ENCODE data around the gene GALNTL6. TPM values are rescaled to one million over a fixed set of nuclear protein-coding genes. Genes with fewer than 3 reads are reported as not detected.

GALNTL6 gene
- total and polyA plus RNA-seq, 7 experiments from 2014 or later = not detected

DNA sequence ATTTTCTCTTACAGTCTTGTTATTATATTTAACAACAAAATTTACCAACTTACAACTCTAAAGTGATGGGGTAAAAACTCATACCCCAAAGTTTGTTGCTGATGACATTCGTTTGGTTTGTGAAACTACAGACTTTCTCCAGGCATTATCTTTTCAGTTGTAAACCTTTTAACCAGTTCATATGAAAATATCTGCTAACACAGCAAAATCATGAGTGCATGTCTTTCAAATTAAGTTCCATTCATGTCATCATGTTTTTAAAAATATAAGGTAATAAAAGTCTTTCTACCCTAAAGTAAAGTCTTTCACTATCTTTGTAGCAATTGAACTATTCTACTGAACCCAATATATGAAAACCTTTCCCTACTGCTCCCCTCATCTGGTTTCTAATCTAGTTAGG, 3.4 kb upstream of the GALNTL6 start:
- Mint-ChIP-seq H3K4me3 (no peak overlapping the region), H3K27ac (no peak overlapping the region), H3K36me3 (peaks cover 0 to 4% (median 1%) of the 10 kb centered on the region in 5 donors), H3K9me3 (peaks cover 0 to 11% (median 8%) of the 10 kb centered on the region in 11 donors), H3K4me1 (peaks cover 0 to 3% (median 0%) of the 10 kb centered on the region in 7 donors), H3K27me3 (peaks cover 20 to 27% (median 23%) of the 10 kb centered on the region in 5 donors)
- Histone ChIP-seq H3K4me3 (ENCODE audit: low read length) (no peak overlapping the region), H3K4me1 (ENCODE audit: control insufficient read depth in 2 of 2, insufficient read depth in 2 of 2, low read length in 2 of 2) (no peaks in the 10 kb centered on the region), H3K9me3 (ENCODE audit: control insufficient read depth in 2 of 3, low read length in 3 of 3) (no peaks in the 10 kb centered on the region), H3K27me3 (ENCODE audit: control insufficient read depth in 2 of 2, insufficient read depth in 2 of 2, low read length in 2 of 2) (no peaks in the 10 kb centered on the region), H3K27ac (ENCODE audit: low read depth, low read length) (no peak overlapping the region), H3K36me3 (ENCODE audit: control insufficient read depth in 2 of 3, insufficient read depth in 3 of 3, low read length in 3 of 3) (no peaks in the 10 kb centered on the region)
- intact Hi-C loops (cut with micrococcal nuclease) = loop anchor here in 1 of 2 donors (10.0 kb wide), 1 partner anchor 1725 kb away; the partner anchor contains the start of gene HAND2
- DNase-seq = no peak
- ChIA-PET CTCF (no interaction called here), POLR2A (no interaction called here)
- ATAC-seq = no peak

DNA sequence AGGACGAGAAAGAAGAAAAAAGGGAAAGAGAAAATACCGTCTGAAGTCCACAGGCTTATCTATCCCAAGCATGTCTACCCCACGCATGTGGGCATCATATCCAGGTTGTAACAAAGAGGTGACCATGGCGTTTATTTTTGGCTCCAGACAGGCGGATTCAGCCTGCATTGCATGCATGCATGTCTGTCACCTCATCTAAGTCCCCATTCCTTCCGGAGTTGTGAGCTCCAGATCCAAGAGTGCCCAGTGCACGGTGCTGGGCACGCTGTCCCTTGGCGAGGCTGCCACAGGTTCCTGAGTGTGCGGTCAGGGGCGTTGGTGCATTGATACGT, 905 bp upstream of the GALNTL6 start:
- peaks cover 0 to 3% (median 0%) of the 10 kb centered on the region in 7 donors for H3K4me1 Mint-ChIP-seq
- Histone ChIP-seq H3K27me3 (ENCODE audit: control insufficient read depth in 2 of 2, insufficient read depth in 2 of 2, low read length in 2 of 2) (no peaks in the 10 kb centered on the region), H3K9me3 (ENCODE audit: control insufficient read depth in 2 of 3, low read length in 3 of 3) (no peaks in the 10 kb centered on the region), H3K36me3 (ENCODE audit: control insufficient read depth in 2 of 3, insufficient read depth in 3 of 3, low read length in 3 of 3) (no peaks in the 10 kb centered on the region), H3K4me3 (ENCODE audit: low read length) (no peak overlapping the region), H3K4me1 (ENCODE audit: control insufficient read depth in 2 of 2, insufficient read depth in 2 of 2, low read length in 2 of 2) (no peaks in the 10 kb centered on the region), H3K27ac (ENCODE audit: low read depth, low read length) (no peak overlapping the region)
- no peak for DNase-seq
- peaks cover 23 to 36% (median 26%) of the 10 kb centered on the region in 5 donors for H3K27me3 Mint-ChIP-seq
- intact Hi-C loops (cut with micrococcal nuclease) = loop anchor here in 1 of 2 donors (10.0 kb wide), 1 partner anchor 1723 kb away; the partner anchor contains the start of gene HAND2
- peaks cover 0 to 13% (median 6%) of the 10 kb centered on the region in 11 donors for H3K9me3 Mint-ChIP-seq
- no peak overlapping the region for H3K27ac Mint-ChIP-seq
- POLR2A ChIA-PET = no interaction called here
- ATAC-seq = no peak
- CTCF ChIA-PET = no interaction called here
- H3K4me3 Mint-ChIP-seq = peak overlapping the region in 3 of 10 donors; percentile 2 to 61 (median 15)
- H3K36me3 Mint-ChIP-seq = peaks cover 0 to 4% (median 1%) of the 10 kb centered on the region in 5 donors

DNA sequence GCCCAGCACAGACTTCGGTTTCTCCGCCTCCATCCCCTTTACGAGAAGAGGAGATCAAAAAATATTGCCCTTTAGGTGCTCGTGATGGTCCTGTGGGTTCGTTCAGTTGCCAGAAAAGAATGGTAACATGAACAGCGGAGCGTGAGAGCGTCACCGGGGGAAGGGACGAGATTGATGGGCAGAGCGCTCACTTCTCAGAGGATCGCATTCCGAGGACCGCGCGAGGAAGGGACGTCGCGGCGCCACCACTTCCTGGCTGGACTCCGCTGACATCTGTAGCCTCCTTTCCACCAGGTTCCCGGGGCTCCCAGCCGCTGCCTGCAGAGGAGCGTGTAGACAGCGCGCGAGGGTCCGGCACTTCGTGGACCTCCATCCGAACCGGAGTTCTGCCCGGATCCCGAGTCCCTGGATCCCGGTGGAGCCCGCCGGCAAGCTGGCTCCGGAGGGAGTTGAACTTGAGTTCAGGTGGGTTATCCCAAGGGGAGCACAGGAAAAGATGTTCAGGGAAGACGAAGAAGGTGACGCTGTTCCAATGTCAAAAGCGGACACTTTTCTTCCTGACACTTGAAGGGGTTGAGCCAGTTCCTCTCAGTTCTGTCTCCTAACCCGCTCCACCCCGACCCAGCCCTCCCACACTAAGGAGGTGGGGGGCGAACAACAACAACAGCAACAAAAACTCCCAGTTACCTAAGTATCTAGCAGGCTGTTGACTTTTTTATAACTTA, 484 bp downstream of the GALNTL6 start:
- no peak overlapping the region for H3K27ac ChIP-seq (ENCODE audit: low read depth, low read length)
- Mint-ChIP-seq H3K4me3 (no peak overlapping the region), H3K27me3 (peaks cover 23 to 36% (median 26%) of the 10 kb centered on the region in 5 donors), H3K9me3 (peaks cover 0 to 13% (median 6%) of the 10 kb centered on the region in 11 donors), H3K36me3 (peaks cover 0 to 4% (median 1%) of the 10 kb centered on the region in 5 donors), H3K27ac (no peak overlapping the region), H3K4me1 (peaks cover 0 to 3% (median 0%) of the 10 kb centered on the region in 7 donors)
- POLR2A ChIA-PET = no interaction called here
- intact Hi-C loops (cut with micrococcal nuclease) = loop anchor here in 1 of 2 donors (10.0 kb wide), 1 partner anchor 1721 kb away; the partner anchor contains the start of gene HAND2
- H3K27me3 ChIP-seq (ENCODE audit: control insufficient read depth in 2 of 2, insufficient read depth in 2 of 2, low read length in 2 of 2) = no peaks in the 10 kb centered on the region
- H3K4me3 ChIP-seq (ENCODE audit: low read length) = no peak overlapping the region
- no peak for DNase-seq
- CTCF ChIA-PET = interaction anchor here (0.6 kb wide), 1 partner anchor 26 kb away, joined by 3 read pairs; no protein-coding TSS in a partner anchor
- H3K4me1 ChIP-seq (ENCODE audit: control insufficient read depth in 2 of 2, insufficient read depth in 2 of 2, low read length in 2 of 2) = no peaks in the 10 kb centered on the region
- ATAC-seq = no peak
- no peaks in the 10 kb centered on the region for H3K36me3 ChIP-seq (ENCODE audit: control insufficient read depth in 2 of 3, insufficient read depth in 3 of 3, low read length in 3 of 3)
- no peaks in the 10 kb centered on the region for H3K9me3 ChIP-seq (ENCODE audit: control insufficient read depth in 2 of 3, low read length in 3 of 3)

GRCh38 chr4:171814545-171814944, 1.3 kb downstream of the GALNTL6 start:
- Histone ChIP-seq H3K4me3 (ENCODE audit: low read length) (no peak overlapping the region), H3K9me3 (ENCODE audit: control insufficient read depth in 2 of 3, low read length in 3 of 3) (no peaks in the 10 kb centered on the region), H3K27me3 (ENCODE audit: control insufficient read depth in 2 of 2, insufficient read depth in 2 of 2, low read length in 2 of 2) (no peaks in the 10 kb centered on the region), H3K27ac (ENCODE audit: low read depth, low read length) (no peak overlapping the region), H3K36me3 (ENCODE audit: control insufficient read depth in 2 of 3, insufficient read depth in 3 of 3, low read length in 3 of 3) (no peaks in the 10 kb centered on the region), H3K4me1 (ENCODE audit: control insufficient read depth in 2 of 2, insufficient read depth in 2 of 2, low read length in 2 of 2) (no peaks in the 10 kb centered on the region)
- ATAC-seq (no peak), DNase-seq (no peak)
- peaks cover 23 to 36% (median 26%) of the 10 kb centered on the region in 5 donors for H3K27me3 Mint-ChIP-seq
- H3K27ac Mint-ChIP-seq = no peak overlapping the region
- H3K36me3 Mint-ChIP-seq = peaks cover 0 to 4% (median 1%) of the 10 kb centered on the region in 5 donors
- ChIA-PET CTCF (no interaction called here), POLR2A (no interaction called here)
- H3K4me1 Mint-ChIP-seq = peaks cover 0 to 3% (median 0%) of the 10 kb centered on the region in 7 donors
- peaks cover 0 to 13% (median 6%) of the 10 kb centered on the region in 11 donors for H3K9me3 Mint-ChIP-seq
- intact Hi-C loops (cut with micrococcal nuclease) = loop anchor here in 1 of 2 donors (10.0 kb wide), 1 partner anchor 1720 kb away; the partner anchor contains the start of gene HAND2
- H3K4me3 Mint-ChIP-seq = no peak overlapping the region

DNA sequence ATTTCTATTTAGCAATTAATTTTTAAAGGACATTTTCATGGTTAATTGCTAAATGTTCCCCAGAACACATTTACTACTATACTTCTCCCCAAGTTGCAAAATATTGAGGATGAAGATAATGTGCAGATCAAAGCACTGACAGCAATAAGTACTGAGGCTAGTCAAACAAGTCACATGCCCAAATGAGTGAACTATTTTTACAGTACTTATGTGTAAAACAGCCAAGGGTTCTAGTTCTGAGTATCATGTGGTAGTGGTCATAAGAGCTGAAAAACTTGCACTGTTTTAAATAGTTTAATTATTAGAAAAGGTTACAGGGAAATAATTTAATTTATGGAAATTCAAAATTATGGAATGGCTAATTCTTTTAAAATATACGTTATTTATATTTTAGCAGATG, 3.8 kb downstream of the GALNTL6 start:
- Mint-ChIP-seq H3K9me3 (peaks cover 0 to 13% (median 4%) of the 10 kb centered on the region in 11 donors), H3K27ac (no peak overlapping the region), H3K36me3 (peaks cover 0 to 1% (median 0%) of the 10 kb centered on the region in 5 donors), H3K4me1 (peaks cover 0 to 3% (median 0%) of the 10 kb centered on the region in 7 donors), H3K27me3 (peaks cover 17 to 29% (median 22%) of the 10 kb centered on the region in 5 donors), H3K4me3 (no peak overlapping the region)
- Histone ChIP-seq H3K27ac (ENCODE audit: low read depth, low read length) (no peak overlapping the region), H3K9me3 (ENCODE audit: control insufficient read depth in 2 of 3, low read length in 3 of 3) (no peaks in the 10 kb centered on the region), H3K27me3 (ENCODE audit: control insufficient read depth in 2 of 2, insufficient read depth in 2 of 2, low read length in 2 of 2) (no peaks in the 10 kb centered on the region), H3K36me3 (ENCODE audit: control insufficient read depth in 2 of 3, insufficient read depth in 3 of 3, low read length in 3 of 3) (no peaks in the 10 kb centered on the region), H3K4me1 (ENCODE audit: control insufficient read depth in 2 of 2, insufficient read depth in 2 of 2, low read length in 2 of 2) (no peaks in the 10 kb centered on the region), H3K4me3 (ENCODE audit: low read length) (no peak overlapping the region)
- intact Hi-C loops (cut with micrococcal nuclease) = loop anchor here in 1 of 2 donors (10.0 kb wide), 1 partner anchor 1718 kb away; the partner anchor contains the start of gene HAND2
- POLR2A ChIA-PET = no interaction called here
- DNase-seq (no peak), ATAC-seq (no peak)
- CTCF ChIA-PET = no interaction called here

- ATAC-seq = no peak
- Mint-ChIP-seq H3K27ac (no peak overlapping the region), H3K27me3 (no peaks in the 10 kb centered on the region), H3K9me3 (peaks cover 0 to 15% (median 6%) of the 10 kb centered on the region in 11 donors), H3K4me3 (no peak overlapping the region), H3K4me1 (no peaks in the 10 kb centered on the region), H3K36me3 (no peaks in the 10 kb centered on the region)
- Histone ChIP-seq H3K9me3 (ENCODE audit: control insufficient read depth in 2 of 3, low read length in 3 of 3) (no peaks in the 10 kb centered on the region), H3K4me1 (ENCODE audit: control insufficient read depth in 2 of 2, insufficient read depth in 2 of 2, low read length in 2 of 2) (no peaks in the 10 kb centered on the region), H3K36me3 (ENCODE audit: control insufficient read depth in 2 of 3, insufficient read depth in 3 of 3, low read length in 3 of 3) (no peaks in the 10 kb centered on the region), H3K27me3 (ENCODE audit: control insufficient read depth in 2 of 2, insufficient read depth in 2 of 2, low read length in 2 of 2) (no peaks in the 10 kb centered on the region), H3K4me3 (ENCODE audit: low read length) (no peak overlapping the region), H3K27ac (ENCODE audit: low read depth, low read length) (no peak overlapping the region)
- CTCF ChIA-PET = no interaction called here
- no peak for DNase-seq
- intact Hi-C loops (cut with micrococcal nuclease) = no loop called here
- POLR2A ChIA-PET = no interaction called here
Observed at GRCh38 chr4:171834640-171835039, 21.4 kb downstream of the GALNTL6 start.

All from naive thymus-derived CD4-positive, alpha-beta T cell (primary cell).